NOMO-1 treated with dmso at 0.1 percent for 144 hours (cell line): ENCODE results near the gene CRISPLD2.

ENCODE experiments used
- DNase-seq: peaks from one replicate; lab custom pipeline; 2025; ENCODE audit not compliant: unreplicated experiment; lab: John Stamatoyannopoulos, UW

CRISPLD2 gene, protein sequence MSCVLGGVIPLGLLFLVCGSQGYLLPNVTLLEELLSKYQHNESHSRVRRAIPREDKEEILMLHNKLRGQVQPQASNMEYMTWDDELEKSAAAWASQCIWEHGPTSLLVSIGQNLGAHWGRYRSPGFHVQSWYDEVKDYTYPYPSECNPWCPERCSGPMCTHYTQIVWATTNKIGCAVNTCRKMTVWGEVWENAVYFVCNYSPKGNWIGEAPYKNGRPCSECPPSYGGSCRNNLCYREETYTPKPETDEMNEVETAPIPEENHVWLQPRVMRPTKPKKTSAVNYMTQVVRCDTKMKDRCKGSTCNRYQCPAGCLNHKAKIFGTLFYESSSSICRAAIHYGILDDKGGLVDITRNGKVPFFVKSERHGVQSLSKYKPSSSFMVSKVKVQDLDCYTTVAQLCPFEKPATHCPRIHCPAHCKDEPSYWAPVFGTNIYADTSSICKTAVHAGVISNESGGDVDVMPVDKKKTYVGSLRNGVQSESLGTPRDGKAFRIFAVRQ

DNA sequence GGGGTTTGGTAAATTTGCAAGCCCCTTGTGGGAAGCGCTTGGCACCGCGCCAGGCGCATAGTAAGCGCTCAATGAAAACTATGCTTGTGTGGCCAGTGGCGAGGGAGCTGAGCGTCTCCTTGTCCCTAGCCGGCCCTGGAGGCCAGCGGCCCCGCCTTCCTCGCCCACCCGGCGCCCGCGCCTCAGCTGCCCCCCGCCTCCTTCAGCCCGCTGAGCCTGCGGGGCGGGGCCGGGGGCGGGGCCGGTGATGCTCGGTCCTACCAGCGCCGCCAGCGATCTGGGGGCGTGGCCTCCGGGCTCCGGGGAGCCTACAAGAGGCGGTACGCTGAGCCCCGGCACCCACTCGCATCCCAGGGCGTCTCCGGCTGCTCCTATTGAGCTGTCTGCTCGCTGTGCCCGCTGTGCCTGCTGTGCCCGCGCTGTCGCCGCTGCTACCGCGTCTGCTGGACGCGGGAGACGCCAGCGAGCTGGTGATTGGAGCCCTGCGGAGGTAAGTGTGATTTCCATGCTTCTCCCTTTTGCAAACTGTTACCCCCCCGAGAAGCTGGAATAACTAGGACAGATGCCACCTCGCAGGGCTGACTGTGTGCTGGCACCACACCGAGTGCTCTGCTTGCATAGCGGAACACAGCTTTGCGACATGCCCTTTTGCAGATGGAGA is at the start of gene CRISPLD2:
TSS of gene CRISPLD2 (plus strand) at position 342 of the 661 bp plus-strand sequence. CDS start 18,511 bp downstream, outside the sequence.
- DNase-seq, result peak; percentile 77

- DNase-seq, result no peak
Measured at GRCh38 chr16:84773312-84773711, 46.5 kb upstream of the CRISPLD2 start.

DNA sequence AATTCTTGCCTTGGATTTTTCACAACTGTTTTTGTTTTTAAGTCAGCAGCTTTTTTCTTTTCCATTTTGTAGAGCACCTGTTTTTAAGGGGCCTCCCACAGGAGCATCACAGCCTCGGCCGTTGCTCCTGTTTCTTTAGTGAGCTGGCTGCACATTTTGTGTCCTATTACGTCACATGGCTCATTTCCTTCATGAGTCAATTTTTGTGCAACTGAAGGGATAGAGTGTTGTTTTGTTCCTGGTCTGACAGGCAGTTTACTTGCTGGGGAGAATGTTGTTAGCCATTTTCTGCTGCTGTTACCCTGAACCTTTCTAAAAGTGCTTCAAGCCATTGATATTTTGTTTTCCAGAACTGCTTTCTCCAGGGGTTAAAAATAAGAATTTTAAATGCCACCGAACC is 45.0 kb upstream of the CRISPLD2 start:
- peak; percentile 62 for DNase-seq

DNA sequence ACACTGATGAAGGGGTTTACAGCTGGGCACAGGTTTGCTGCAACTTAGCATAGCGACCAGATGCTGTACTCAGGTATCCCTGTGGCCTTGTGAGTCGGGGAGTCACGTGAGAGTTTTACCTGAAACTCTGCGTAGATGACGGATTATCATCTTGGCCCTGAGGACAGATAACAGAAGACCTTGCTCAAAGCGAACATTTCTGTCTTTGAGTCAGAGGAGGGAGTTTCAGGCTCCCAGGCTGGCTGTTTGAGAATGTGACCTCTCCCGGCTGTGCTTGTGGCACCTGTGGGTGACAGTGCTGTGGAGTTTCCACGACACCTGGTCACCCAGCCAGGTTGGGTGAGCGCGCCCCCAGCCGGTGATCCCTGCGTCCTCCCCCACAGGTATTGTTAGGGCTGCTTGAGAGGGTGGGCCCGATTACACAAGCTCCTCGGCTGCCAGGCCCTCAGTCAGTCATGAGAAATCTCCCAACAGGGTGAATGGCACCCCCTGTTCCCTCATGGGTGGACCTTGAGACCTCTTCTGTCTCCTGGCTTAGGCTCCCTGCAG is 44.4 kb upstream of the CRISPLD2 start:
- DNase-seq, result no peak

DNA sequence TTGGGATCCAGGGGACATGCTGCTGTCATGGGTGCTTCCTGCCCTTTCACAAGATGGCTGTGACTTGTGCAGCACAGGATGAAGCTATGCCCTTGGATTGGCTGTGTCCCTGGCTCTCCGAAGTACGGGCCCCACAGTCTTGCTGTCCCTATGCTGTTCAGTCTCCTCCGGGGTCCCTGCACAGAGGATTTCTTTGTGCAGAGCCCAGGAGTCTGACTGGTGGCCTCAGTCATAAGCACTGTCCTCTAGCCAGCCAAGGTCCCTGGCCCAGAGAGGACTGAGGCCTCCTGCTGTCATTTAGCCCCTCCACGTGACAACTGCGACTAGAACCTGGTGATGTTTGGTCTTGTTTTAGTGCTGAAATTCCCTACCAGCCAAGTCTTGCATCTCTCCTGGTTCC is 42.4 kb upstream of the CRISPLD2 start:
- DNase-seq, result no peak

GRCh38 chr16:84778720-84779119 is 41.1 kb upstream of the CRISPLD2 start:
- DNase-seq, result no peak

- DNase-seq, result no peak
Measured at GRCh38 chr16:84780063-84780462, 39.7 kb upstream of the CRISPLD2 start.

- no peak for DNase-seq
Measured at GRCh38 chr16:84780544-84781376, 39.0 kb upstream of the CRISPLD2 start.

- DNase-seq, result no peak
Measured at GRCh38 chr16:84782846-84783245, 36.9 kb upstream of the CRISPLD2 start.

GRCh38 chr16:84785843-84786581 is 33.8 kb upstream of the CRISPLD2 start:
- DNase-seq, result no peak

DNA sequence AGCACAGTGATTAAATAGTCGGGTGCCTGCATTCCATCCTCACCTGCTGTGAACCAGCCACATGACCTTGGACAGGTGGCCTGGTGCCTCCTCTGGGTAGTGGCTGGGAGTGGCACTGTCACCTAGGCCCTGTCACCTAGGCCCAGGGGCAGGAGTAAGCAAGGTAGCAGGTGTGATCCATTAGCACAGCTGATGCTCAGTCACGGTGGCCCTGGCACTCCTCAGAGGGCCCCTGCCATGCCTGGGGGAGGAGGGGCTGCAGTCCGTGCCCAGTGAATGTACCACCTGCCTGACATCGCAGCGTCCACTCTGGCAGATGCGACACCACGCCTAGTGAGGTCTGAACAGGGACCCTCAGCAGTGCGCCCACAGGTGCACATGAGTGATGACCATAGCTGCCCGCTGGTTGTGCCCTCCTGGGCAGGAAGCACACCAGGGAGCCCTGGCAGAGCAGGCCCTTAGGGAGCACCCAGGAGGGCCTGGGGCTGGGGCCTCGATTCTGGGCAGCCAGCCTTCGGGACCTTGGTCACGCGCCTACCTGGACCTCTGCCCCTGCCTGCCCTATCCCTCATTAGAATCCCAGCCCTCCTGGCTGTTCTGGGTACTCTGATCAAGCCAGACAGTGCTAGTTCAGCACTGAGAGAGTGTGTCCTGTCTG is 33.1 kb upstream of the CRISPLD2 start:
- DNase-seq, result no peak

GRCh38 chr16:84787263-84787622 is 32.5 kb upstream of the CRISPLD2 start:
- no peak for DNase-seq

GRCh38 chr16:84788920-84789391 is 30.8 kb upstream of the CRISPLD2 start:
- no peak for DNase-seq

- DNase-seq, result no peak
Measured at GRCh38 chr16:84789431-84789830, 30.4 kb upstream of the CRISPLD2 start.

DNA sequence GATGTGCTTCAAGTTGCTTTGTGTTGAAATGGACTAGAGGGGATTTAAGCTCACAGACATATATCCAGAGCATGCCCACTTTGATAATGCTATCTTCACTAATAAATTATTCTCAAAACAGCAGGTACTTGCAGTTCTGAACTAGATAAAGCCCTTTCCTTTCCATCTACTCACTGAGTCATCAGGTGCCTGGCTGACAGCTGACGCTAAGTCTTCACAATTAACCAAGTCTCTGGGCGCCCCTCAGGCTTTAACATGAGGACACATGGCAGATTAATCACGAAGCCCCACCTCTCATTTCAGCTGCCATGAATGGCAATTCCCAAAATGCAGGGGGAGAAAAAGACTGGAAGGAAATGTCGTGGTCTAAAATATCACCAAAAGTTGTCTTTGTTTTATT is 29.5 kb upstream of the CRISPLD2 start:
- DNase-seq, result no peak

- no peak for DNase-seq
Measured at GRCh38 chr16:84791088-84791487, 28.7 kb upstream of the CRISPLD2 start.

DNA sequence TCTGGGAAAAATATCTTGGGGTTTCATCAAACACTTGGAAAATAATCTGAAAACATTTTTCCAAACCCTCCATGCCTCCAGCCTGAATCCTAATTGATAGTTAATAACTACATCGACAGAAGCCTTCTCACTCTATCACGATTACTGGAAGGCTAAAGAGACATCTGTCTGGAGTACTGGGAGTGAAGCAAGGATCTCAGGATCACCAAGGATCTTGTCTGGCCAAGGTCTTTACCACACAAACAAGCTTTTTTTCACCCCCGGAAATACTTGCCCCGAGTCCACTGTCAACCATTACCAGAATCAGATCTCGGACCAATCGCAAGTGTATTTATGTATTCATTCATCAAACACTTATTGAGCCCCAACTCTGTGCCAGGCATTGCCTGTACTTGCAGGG is 28.3 kb upstream of the CRISPLD2 start:
- no peak for DNase-seq

DNA sequence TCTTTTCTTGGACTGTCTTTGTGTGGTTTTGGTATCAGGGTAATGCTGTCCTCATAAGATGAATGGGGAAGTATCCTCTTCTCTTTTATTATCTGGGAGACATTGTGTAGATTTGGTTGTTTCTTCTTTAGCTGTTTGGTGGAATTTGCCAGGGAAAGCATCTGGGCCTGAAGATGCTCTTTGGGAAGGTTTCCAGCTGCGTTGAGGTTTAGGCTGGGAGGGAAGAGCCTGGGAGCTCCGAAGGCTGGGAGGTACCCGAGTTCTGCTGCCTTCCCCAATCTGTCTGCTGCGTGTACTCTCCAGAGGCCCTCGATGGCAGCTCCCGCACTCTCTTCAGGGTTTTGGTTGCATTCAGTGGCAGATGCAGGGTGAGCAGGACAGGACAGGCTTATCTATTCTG is 25.6 kb upstream of the CRISPLD2 start:
- DNase-seq, result no peak

GRCh38 chr16:84794626-84795025 is 25.2 kb upstream of the CRISPLD2 start:
- no peak for DNase-seq
